Articular chondrocyte of knee joint (primary cell): ENCODE results near the gene TBPL1. TPM values are rescaled to one million over a fixed set of nuclear protein-coding genes. Genes with fewer than 3 reads are reported as not detected.

Source experiments
- small RNA-seq: library from RNA; depleted of rRNA; stranded (forward); fragments of <200 nt; gene quantifications from one replicate; pipeline ENCODE3, GENCODE V24; 2012
- total RNA-seq: library from RNA; depleted of rRNA; stranded (reverse); fragments of >200 nt; gene quantifications from 2 replicates; pipeline ENCODE4 v1.2.3, GENCODE V29; 2012

TBPL1 gene
- 32.1 and 65.8 TPM in 2 replicates for total RNA-seq

DNA sequence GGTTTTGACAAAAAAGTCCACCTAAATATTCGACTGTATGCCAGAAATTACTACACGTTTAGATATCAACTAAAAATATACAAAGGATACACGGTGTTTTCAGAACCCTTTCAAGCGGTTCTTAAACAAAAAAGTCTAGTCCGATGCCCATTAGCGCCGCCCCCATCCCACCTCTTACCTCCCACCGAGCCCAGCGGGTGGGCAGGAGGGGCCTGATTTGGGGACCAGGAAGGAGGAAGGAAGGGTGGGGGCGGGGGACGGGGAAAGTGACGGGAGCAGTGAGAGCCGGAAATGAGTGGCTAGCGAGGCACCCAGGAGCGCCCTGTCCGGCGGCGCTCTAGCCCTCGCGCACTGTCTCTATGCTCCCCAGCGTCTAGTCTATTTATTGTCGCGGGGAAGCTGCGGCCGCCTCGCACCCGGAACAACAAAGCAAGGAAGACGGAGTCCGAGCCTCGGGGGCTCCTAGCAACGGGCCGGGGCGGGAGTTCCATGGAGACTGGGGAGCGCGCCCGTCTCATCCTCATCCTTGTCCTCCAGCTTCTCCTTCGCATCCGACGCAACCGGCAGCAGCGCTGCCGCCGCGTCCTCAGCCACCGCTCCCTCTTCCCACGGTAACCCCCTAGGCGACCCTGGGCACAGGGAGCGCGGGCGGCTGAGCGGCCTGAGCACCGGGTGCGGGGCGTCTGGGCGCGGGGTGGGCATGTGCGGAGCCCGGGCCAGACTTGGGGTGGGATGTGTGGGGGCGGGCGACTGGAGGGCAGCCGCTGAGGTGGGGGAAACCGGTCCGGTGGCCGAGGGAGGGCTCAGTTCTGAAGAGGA, at the start of gene TBPL1:
Gene TBPL1, plus strand, starts transcription at position 410 of the 819 bp plus-strand sequence. CDS start 26,902 bp downstream, outside the sequence.

Small RNAs within 50 kb of the gene (small RNA-seq; reads per million reads assigned to genes)
- gene AL449363.1: not detected

Other genes with a start within 250 kb of the TBPL1 start
- not detected in 2 replicates for gene TCF21, start 64.1 kb upstream of the TBPL1 start, total RNA-seq
- gene SLC2A12, start 99.4 kb downstream of the TBPL1 start, total RNA-seq: 44.7 and 89.6 TPM in 2 replicates